COLO668 (cell line): ENCODE results near the gene ZDHHC11.
"Not testable (repeated sequence)": the region's sequence is repeated elsewhere in the genome, so short reads cannot be mapped to it uniquely, and the experiment has no call there.

Experiments
- DNase-seq: peaks from one replicate; lab custom pipeline; 2025; ENCODE audit not compliant: unreplicated experiment; lab: John Stamatoyannopoulos, UW

Gene ZDHHC11

GRCh38 chr5:860506-861150 is 9.8 kb upstream of the ZDHHC11 start:
- DNase-seq: no peak

- no peak for DNase-seq
These were observed 9.1 kb upstream of the ZDHHC11 start for GRCh38 chr5:859798-860296.

- no peak for DNase-seq
These were observed 8.6 kb upstream of the ZDHHC11 start for GRCh38 chr5:859391-859790.

- no peak for DNase-seq
These were observed 7.9 kb upstream of the ZDHHC11 start for GRCh38 chr5:858726-859125.

- DNase-seq: no peak
These were observed 6.0 kb upstream of the ZDHHC11 start for GRCh38 chr5:856531-857425.

- DNase-seq: no peak
These were observed 5.2 kb upstream of the ZDHHC11 start for GRCh38 chr5:855771-856530.

GRCh38 chr5:854966-855743 is 4.4 kb upstream of the ZDHHC11 start:
- DNase-seq: no peak

- DNase-seq: no peak
These were observed 3.4 kb upstream of the ZDHHC11 start for GRCh38 chr5:854217-854616.

- not testable (repeated sequence) for DNase-seq
These were observed 2.8 kb upstream of the ZDHHC11 start for GRCh38 chr5:853416-854090.

GRCh38 chr5:852431-853401 is 1.9 kb upstream of the ZDHHC11 start:
- DNase-seq: no peak

- DNase-seq: no peak
These were observed 1.2 kb upstream of the ZDHHC11 start for GRCh38 chr5:852018-852417.

GRCh38 chr5:851553-851952 is 767 bp upstream of the ZDHHC11 start:
- no peak for DNase-seq

GRCh38 chr5:851076-851475 is 290 bp upstream of the ZDHHC11 start:
- no peak for DNase-seq

GRCh38 chr5:849651-850301 is 1.0 kb downstream of the ZDHHC11 start:
- DNase-seq: no peak

GRCh38 chr5:848671-849111 is 2.1 kb downstream of the ZDHHC11 start:
- no peak for DNase-seq

- not testable (repeated sequence) for DNase-seq
These were observed 3.0 kb downstream of the ZDHHC11 start for GRCh38 chr5:847736-848135.

GRCh38 chr5:847212-847611 is 3.6 kb downstream of the ZDHHC11 start:
- not testable (repeated sequence) for DNase-seq

- not testable (repeated sequence) for DNase-seq
These were observed 4.1 kb downstream of the ZDHHC11 start for GRCh38 chr5:846602-847091.
